NOMO-1 (cell line): Measurements from ENCODE around the gene TMX1.
"Not testable (repeated sequence)": the region's sequence is repeated elsewhere in the genome, so short reads cannot be mapped to it uniquely, and the experiment has no call there.

Source experiments
- DNase-seq, 2 experiments: peaks; one replicate each; lab custom pipeline; 2025; ENCODE audit not compliant: unreplicated experiment in 2 of 2; lab: John Stamatoyannopoulos, UW

TMX1 gene

GRCh38 chr14:51239813-51240803 lies at the start of gene TMX1:
TMX1 (plus strand) TSS chr14:51240247; CDS start chr14:51240293, 46 bp downstream.
- peak; percentile 95 to 97 for DNase-seq

GRCh38 chr14:51201890-51202289 lies 38.2 kb upstream of the TMX1 start:
- DNase-seq, result no peak

- DNase-seq, result no peak
Observed at GRCh38 chr14:51202914-51203665, 37.0 kb upstream of the TMX1 start.

- DNase-seq, result no peak
Observed at GRCh38 chr14:51203881-51204280, 36.2 kb upstream of the TMX1 start.

- no peak for DNase-seq
Observed at GRCh38 chr14:51205486-51205885, 34.6 kb upstream of the TMX1 start.

GRCh38 chr14:51206462-51206861 lies 33.6 kb upstream of the TMX1 start:
- DNase-seq, result no peak

GRCh38 chr14:51207621-51208020 lies 32.4 kb upstream of the TMX1 start:
- DNase-seq, result no peak

- DNase-seq, result no peak
Observed at GRCh38 chr14:51208982-51209381, 31.1 kb upstream of the TMX1 start.

- DNase-seq, result no peak
Observed at GRCh38 chr14:51209457-51209856, 30.6 kb upstream of the TMX1 start.

GRCh38 chr14:51210594-51210993 lies 29.5 kb upstream of the TMX1 start:
- DNase-seq, result no peak

GRCh38 chr14:51211149-51211548 lies 28.9 kb upstream of the TMX1 start:
- DNase-seq, result no peak

- DNase-seq, result no peak
Observed at GRCh38 chr14:51216602-51217001, 23.4 kb upstream of the TMX1 start.

GRCh38 chr14:51219473-51220448 lies 20.3 kb upstream of the TMX1 start:
- DNase-seq, result peak in 1 of 2 experiments; percentile 26

- DNase-seq, result not testable (repeated sequence)
Observed at GRCh38 chr14:51223463-51223862, 16.6 kb upstream of the TMX1 start.

- DNase-seq, result no peak
Observed at GRCh38 chr14:51224551-51224950, 15.5 kb upstream of the TMX1 start.

GRCh38 chr14:51225751-51226150 lies 14.3 kb upstream of the TMX1 start:
- no peak for DNase-seq

- DNase-seq, result no peak
Observed at GRCh38 chr14:51228391-51228790, 11.7 kb upstream of the TMX1 start.

- DNase-seq, result no peak
Observed at GRCh38 chr14:51228890-51229289, 11.2 kb upstream of the TMX1 start.

- peak; percentile 16 to 29 for DNase-seq
Observed at GRCh38 chr14:51236314-51236713, 3.7 kb upstream of the TMX1 start.

GRCh38 chr14:51240804-51241380 lies 845 bp downstream of the TMX1 start:
- no peak for DNase-seq
